ENCODE results near the gene DYNAP. TPM values are rescaled to one million over a fixed set of nuclear protein-coding genes. Genes with fewer than 3 reads are reported as not detected.

DYNAP gene
- total RNA-seq, 4 donors from 2014 or later = not detected

GRCh38 chr18:54585743-54586142, 5.3 kb upstream of the DYNAP start:
- WGBS = 72% methylated on average over 6 of the region's 6 CpGs
- no peaks in the 10 kb centered on the region for H3K4me1 ChIP-seq
- no peak overlapping the region for H3K4me3 ChIP-seq
- H3K27ac ChIP-seq (replicated peaks in 1 of 4) = no peak overlapping the region
- no peak for DNase-seq (ENCODE audit: extremely low spot score)
- intact Hi-C loops (cut with DNase I) = no loop called here
- no peak for TF ChIP-seq EP300 (IDR thresholded peaks at IDR 0.05)
- no peak for TF ChIP-seq CTCF (IDR thresholded peaks at IDR 0.05)
- no peak for TF ChIP-seq POLR2AphosphoS5 (IDR thresholded peaks at IDR 0.05)
- TF ChIP-seq POLR2A (IDR thresholded peaks at IDR 0.05; ENCODE audit: low read depth) = no peak
- H3K9me3 ChIP-seq = no peaks in the 10 kb centered on the region
- no peaks in the 10 kb centered on the region for H3K36me3 ChIP-seq
- H3K27me3 ChIP-seq = no peaks in the 10 kb centered on the region

GRCh38 chr18:54604211-54604610, 13.2 kb downstream of the DYNAP start:
- no peaks in the 10 kb centered on the region for H3K4me1 ChIP-seq
- no peak for DNase-seq (ENCODE audit: extremely low spot score)
- intact Hi-C loops (cut with DNase I) = no loop called here
- no peaks in the 10 kb centered on the region for H3K27me3 ChIP-seq
- no peaks in the 10 kb centered on the region for H3K9me3 ChIP-seq
- no peak overlapping the region for H3K4me3 ChIP-seq
- TF ChIP-seq CTCF (IDR thresholded peaks at IDR 0.05) = no peak
- no peak for TF ChIP-seq POLR2AphosphoS5 (IDR thresholded peaks at IDR 0.05)
- no peak for TF ChIP-seq POLR2A (IDR thresholded peaks at IDR 0.05; ENCODE audit: low read depth)
- no peak for TF ChIP-seq EP300 (IDR thresholded peaks at IDR 0.05)
- H3K36me3 ChIP-seq = no peaks in the 10 kb centered on the region
- H3K27ac ChIP-seq (replicated peaks in 1 of 4) = no peak overlapping the region
- 94% methylated on average over 6 of the region's 6 CpGs for WGBS

- TF ChIP-seq POLR2AphosphoS5 (IDR thresholded peaks at IDR 0.05) = no peak
- TF ChIP-seq POLR2A (IDR thresholded peaks at IDR 0.05; ENCODE audit: low read depth) = no peak
- no peak for TF ChIP-seq CTCF (IDR thresholded peaks at IDR 0.05)
- TF ChIP-seq EP300 (IDR thresholded peaks at IDR 0.05) = no peak
- DNase-seq (ENCODE audit: extremely low spot score) = no peak
- Histone ChIP-seq H3K27me3 (no peaks in the 10 kb centered on the region), H3K27ac (replicated peaks in 1 of 4) (no peak overlapping the region), H3K4me1 (no peaks in the 10 kb centered on the region), H3K9me3 (no peaks in the 10 kb centered on the region), H3K36me3 (no peaks in the 10 kb centered on the region), H3K4me3 (no peak overlapping the region)
- intact Hi-C loops (cut with DNase I) = no loop called here
- 94% methylated on average over 9 of the region's 9 CpGs for WGBS
Observed at GRCh38 chr18:54606835-54607212, 15.8 kb downstream of the DYNAP start.

- Histone ChIP-seq H3K4me1 (no peaks in the 10 kb centered on the region), H3K9me3 (no peaks in the 10 kb centered on the region), H3K36me3 (no peaks in the 10 kb centered on the region), H3K27ac (replicated peaks in 1 of 4) (no peak overlapping the region), H3K4me3 (no peak overlapping the region), H3K27me3 (no peaks in the 10 kb centered on the region)
- no peak for DNase-seq (ENCODE audit: extremely low spot score)
- 79% methylated on average over 11 of the region's 11 CpGs for WGBS
- TF ChIP-seq POLR2AphosphoS5 (IDR thresholded peaks at IDR 0.05) = no peak
- TF ChIP-seq POLR2A (IDR thresholded peaks at IDR 0.05; ENCODE audit: low read depth) = no peak
- TF ChIP-seq CTCF (IDR thresholded peaks at IDR 0.05) = no peak
- no peak for TF ChIP-seq EP300 (IDR thresholded peaks at IDR 0.05)
- intact Hi-C loops (cut with DNase I) = no loop called here
Observed at GRCh38 chr18:54607213-54608027, 16.4 kb downstream of the DYNAP start.
